ENCODE results near the gene CAVIN2.
A peak's percentile ranks its signal among the peaks of the same experiment; 100 is the strongest.

Gene CAVIN2

DNA sequence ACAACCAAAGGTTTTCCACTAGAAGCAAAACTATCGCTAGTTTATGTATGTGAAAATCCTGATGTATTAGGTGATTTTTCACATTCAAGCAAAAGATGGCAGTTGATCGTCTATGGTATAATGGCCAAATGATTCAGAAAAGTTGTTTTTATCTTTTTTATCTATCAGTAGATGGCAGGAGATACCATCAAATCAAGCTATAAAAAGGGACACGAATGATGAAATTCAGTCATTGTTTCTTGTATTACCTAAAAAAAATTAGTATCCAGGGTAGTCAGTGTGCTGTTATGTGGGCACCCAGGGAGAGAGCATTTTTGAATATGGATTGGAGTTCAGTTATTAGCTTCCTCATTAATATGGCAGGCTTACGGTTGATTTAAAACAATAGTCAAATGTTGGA is 22.9 kb upstream of the CAVIN2 start:
- Histone ChIP-seq H3K4me3 (replicated peaks; ENCODE audit: low read depth, low read length) (no peak overlapping the region), H3K36me3 (ENCODE audit: control insufficient read depth, insufficient read depth, low read length) (no peaks in the 10 kb centered on the region), H3K27me3 (replicated peaks; ENCODE audit: control insufficient read depth, insufficient read depth, low read length) (no peaks in the 10 kb centered on the region; the same call in 1 of the 2 replicates)
- TF ChIP-seq, protein P1, sequence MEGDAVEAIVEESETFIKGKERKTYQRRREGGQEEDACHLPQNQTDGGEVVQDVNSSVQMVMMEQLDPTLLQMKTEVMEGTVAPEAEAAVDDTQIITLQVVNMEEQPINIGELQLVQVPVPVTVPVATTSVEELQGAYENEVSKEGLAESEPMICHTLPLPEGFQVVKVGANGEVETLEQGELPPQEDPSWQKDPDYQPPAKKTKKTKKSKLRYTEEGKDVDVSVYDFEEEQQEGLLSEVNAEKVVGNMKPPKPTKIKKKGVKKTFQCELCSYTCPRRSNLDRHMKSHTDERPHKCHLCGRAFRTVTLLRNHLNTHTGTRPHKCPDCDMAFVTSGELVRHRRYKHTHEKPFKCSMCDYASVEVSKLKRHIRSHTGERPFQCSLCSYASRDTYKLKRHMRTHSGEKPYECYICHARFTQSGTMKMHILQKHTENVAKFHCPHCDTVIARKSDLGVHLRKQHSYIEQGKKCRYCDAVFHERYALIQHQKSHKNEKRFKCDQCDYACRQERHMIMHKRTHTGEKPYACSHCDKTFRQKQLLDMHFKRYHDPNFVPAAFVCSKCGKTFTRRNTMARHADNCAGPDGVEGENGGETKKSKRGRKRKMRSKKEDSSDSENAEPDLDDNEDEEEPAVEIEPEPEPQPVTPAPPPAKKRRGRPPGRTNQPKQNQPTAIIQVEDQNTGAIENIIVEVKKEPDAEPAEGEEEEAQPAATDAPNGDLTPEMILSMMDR (IDR thresholded peaks at IDR 0.05; ENCODE audit: insufficient read depth, low read length, poor library complexity, severe bottlenecking) = no peak
- DNase-seq (ENCODE audit: extremely low read depth, insufficient read length) = no peak

DNA sequence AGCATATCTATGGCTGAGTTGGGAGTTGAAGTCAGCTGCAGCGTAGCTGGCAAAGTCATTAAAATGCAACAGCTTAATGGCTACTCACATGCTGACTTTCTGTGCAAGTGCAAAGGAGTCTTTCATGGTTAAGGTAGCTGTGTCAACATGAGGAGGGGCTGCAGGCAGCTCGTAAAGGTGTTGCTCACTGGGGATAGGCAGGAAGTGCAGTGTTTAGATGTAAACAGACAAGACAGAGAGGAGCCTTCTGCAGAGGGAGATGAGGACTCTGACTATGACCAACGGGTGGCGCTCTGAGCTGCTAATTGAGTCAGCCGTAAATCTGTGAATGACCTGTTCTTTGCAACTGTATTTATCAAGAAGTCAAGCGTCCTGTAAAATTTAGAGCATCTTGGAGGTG is 22.3 kb upstream of the CAVIN2 start:
- TF ChIP-seq, protein P1 (IDR thresholded peaks at IDR 0.05; ENCODE audit: insufficient read depth, low read length, poor library complexity, severe bottlenecking) = peak; percentile 61
- H3K36me3 ChIP-seq (ENCODE audit: control insufficient read depth, insufficient read depth, low read length) = no peaks in the 10 kb centered on the region
- no peaks in the 10 kb centered on the region; the same call in 1 of the 2 replicates for H3K27me3 ChIP-seq (replicated peaks; ENCODE audit: control insufficient read depth, insufficient read depth, low read length)
- DNase-seq (ENCODE audit: extremely low read depth, insufficient read length) = no peak
- no peak overlapping the region for H3K4me3 ChIP-seq (replicated peaks; ENCODE audit: low read depth, low read length)

DNA sequence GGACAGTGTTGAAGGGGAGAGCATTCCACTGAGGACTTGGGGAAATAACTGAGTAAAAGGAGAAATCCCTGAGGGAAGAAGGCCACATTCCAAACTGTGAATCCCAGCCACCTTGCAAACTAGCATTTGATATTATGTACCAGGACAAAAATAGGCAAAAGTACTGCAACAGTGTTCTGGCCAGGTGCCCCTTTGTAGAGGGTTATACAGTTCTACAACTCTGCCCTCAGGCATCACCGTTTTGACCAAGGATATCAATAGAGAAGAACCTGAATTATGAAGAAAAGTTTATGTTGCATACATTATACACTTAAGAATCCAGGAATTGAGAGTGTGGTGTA is 20.6 kb upstream of the CAVIN2 start:
- Histone ChIP-seq H3K4me3 (replicated peaks; ENCODE audit: low read depth, low read length) (no peak overlapping the region), H3K36me3 (ENCODE audit: control insufficient read depth, insufficient read depth, low read length) (no peaks in the 10 kb centered on the region), H3K27me3 (replicated peaks; ENCODE audit: control insufficient read depth, insufficient read depth, low read length) (no peaks in the 10 kb centered on the region; the same call in 1 of the 2 replicates)
- DNase-seq (ENCODE audit: extremely low read depth, insufficient read length) = no peak
- TF ChIP-seq, protein P1 (IDR thresholded peaks at IDR 0.05; ENCODE audit: insufficient read depth, low read length, poor library complexity, severe bottlenecking) = no peak

DNA sequence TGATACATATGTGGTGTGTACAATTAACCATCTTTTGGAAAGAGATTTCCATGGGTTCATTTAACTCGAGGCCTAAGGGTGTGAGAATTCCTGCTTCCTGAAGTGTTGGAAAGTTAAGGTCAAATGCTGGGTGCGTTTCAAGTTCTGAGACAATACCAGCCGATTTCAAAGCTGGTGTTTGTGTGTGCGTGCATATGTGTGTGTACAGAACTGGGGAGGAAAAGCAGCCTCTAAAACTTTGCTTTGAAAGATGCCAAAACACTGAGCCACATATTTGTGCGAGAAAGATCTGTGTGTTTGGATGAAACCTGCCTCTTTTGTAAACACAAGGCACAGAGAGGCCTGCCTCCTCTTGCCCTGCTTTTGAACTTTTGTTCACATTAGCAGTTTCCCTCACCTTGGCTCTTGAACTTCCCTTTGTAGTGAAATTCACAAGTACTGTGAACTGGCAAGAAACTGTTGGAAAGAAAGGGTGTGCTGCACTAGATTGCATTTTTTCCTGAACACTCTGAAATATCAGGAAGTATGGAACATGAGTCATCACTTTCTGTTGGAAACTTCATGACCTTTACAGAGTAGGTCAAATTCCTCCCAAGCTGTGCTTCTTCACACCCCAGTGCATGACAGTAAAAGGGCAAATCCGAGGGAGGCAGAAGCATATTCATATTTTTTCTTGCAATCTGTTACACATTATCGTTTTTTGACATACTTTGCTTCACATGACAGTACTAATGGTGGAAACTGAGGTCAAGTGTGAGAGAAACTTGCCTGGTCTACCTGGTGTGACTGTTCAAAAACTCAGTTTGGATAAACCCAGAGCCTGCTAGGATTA is 20.0 kb upstream of the CAVIN2 start:
- TF ChIP-seq, protein P1 (IDR thresholded peaks at IDR 0.05; ENCODE audit: insufficient read depth, low read length, poor library complexity, severe bottlenecking) = no peak
- Histone ChIP-seq H3K4me3 (replicated peaks; ENCODE audit: low read depth, low read length) (no peak overlapping the region), H3K27me3 (replicated peaks; ENCODE audit: control insufficient read depth, insufficient read depth, low read length) (no peaks in the 10 kb centered on the region; the same call in 1 of the 2 replicates), H3K36me3 (ENCODE audit: control insufficient read depth, insufficient read depth, low read length) (no peaks in the 10 kb centered on the region)
- DNase-seq (ENCODE audit: extremely low read depth, insufficient read length) = no peak

DNA sequence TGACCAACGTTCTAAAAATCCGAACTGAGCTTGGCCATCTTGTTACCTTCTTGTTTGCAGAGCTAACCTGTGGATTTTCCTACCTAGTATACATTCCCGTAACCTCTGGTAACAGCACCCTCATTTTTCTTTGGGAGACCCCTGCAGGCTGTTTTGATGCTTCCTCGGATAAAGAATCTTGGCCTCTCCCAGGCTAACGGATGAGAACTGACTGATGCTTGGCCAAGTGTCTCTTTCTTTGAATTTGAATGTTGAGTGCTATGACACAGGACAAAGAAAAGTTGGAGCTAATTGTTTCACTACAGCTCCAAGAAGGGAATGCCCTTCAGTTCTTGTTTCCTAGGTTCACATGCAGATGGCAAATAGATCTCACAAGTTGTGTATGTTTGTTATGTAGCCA is 19.3 kb upstream of the CAVIN2 start:
- DNase-seq (ENCODE audit: extremely low read depth, insufficient read length) = no peak

More for the DNA sequence above, 19.3 kb upstream of the CAVIN2 start:
- Histone ChIP-seq H3K36me3 (ENCODE audit: control insufficient read depth, insufficient read depth, low read length) (no peaks in the 10 kb centered on the region), H3K27me3 (replicated peaks; ENCODE audit: control insufficient read depth, insufficient read depth, low read length) (no peaks in the 10 kb centered on the region; the same call in 1 of the 2 replicates), H3K4me3 (replicated peaks; ENCODE audit: low read depth, low read length) (no peak overlapping the region)
- TF ChIP-seq, protein P1 (IDR thresholded peaks at IDR 0.05; ENCODE audit: insufficient read depth, low read length, poor library complexity, severe bottlenecking) = no peak
